OCI-LY7 (cell line): ENCODE measurements around the gene ATP8B4.

Experiments
- EZH2phosphoT487 ChIP-seq: fragments of 200-600 bp; sonication (generic); IDR thresholded peaks from 2 replicates; pipeline ENCODE4 v1.6.1; 2018; ENCODE audit warnings: low read depth, borderline replicate concordance, mild to moderate bottlenecking, mixed run types, antibody characterized with exemption, low read length, moderate library complexity, mixed read lengths
- TF ChIP-seq, protein P1 (sequence below): fragments of 200-600 bp; sonication (generic); conservative IDR thresholded peaks from 2 replicates; pipeline ENCODE4 v1.5.1; 2014; ENCODE audit warnings: mild to moderate bottlenecking, antibody characterized with exemption, low read length, moderate library complexity, mixed read lengths

- TF ChIP-seq, protein P1, sequence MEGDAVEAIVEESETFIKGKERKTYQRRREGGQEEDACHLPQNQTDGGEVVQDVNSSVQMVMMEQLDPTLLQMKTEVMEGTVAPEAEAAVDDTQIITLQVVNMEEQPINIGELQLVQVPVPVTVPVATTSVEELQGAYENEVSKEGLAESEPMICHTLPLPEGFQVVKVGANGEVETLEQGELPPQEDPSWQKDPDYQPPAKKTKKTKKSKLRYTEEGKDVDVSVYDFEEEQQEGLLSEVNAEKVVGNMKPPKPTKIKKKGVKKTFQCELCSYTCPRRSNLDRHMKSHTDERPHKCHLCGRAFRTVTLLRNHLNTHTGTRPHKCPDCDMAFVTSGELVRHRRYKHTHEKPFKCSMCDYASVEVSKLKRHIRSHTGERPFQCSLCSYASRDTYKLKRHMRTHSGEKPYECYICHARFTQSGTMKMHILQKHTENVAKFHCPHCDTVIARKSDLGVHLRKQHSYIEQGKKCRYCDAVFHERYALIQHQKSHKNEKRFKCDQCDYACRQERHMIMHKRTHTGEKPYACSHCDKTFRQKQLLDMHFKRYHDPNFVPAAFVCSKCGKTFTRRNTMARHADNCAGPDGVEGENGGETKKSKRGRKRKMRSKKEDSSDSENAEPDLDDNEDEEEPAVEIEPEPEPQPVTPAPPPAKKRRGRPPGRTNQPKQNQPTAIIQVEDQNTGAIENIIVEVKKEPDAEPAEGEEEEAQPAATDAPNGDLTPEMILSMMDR: no peak
- TF ChIP-seq EZH2phosphoT487: no peak
These were observed 172.4 kb downstream of the ATP8B4 start for GRCh38 chr15:49946681-49947080.
